OCI-LY3 (cell line): Measurements from ENCODE around the gene CTNS.

Experiments used
- H2AFZ ChIP-seq: fragments of 200-600, 300-600 bp; shearing (Covaris generic); 2 replicates; pipeline ENCODE4 v1.6.0; 2014; ENCODE audit warnings: antibody characterized with exemption, low read depth, low read length
- H3K27ac ChIP-seq: fragments of 200-600, 300-600 bp; sonication (generic); 2 replicates; pipeline ENCODE4 v1.5.1; 2014; ENCODE audit warnings: mild to moderate bottlenecking, low read length, moderate library complexity, mixed read lengths
- H3K27me3 ChIP-seq: fragments of 200-600, 300-600 bp; sonication (generic); 2 replicates; pipeline ENCODE4 v1.6.1; 2014; ENCODE audit warnings: low read depth, low read length, mixed read lengths
- H3K36me3 ChIP-seq: fragments of 200-600, 300-600 bp; sonication (generic); replicated peaks from 2 replicates; pipeline ENCODE3; 2014; ENCODE audit warnings: low read depth, low read length, mixed read lengths
- H3K4me1 ChIP-seq: fragments of 300-600, 200-600 bp; sonication (generic); 2 replicates; pipeline ENCODE4 v1.6.1; 2014; ENCODE audit warnings: low read length, mixed read lengths
- H3K4me2 ChIP-seq: fragments of 200-600, 300-600 bp; sonication (generic); 2 replicates; pipeline ENCODE4 v1.6.1; 2014; ENCODE audit warnings: low read length, mixed read lengths
- H3K4me3 ChIP-seq: fragments of 300-600, 200-600 bp; sonication (generic); 2 replicates; pipeline ENCODE4 v1.5.1; 2014; ENCODE audit warnings: antibody characterized with exemption, mild to moderate bottlenecking, low read length, moderate library complexity
- H3K79me2 ChIP-seq: fragments of 300-600, 200-600 bp; shearing (Covaris generic); 2 replicates; pipeline ENCODE4 v1.6.1; 2014; ENCODE audit warnings: mild to moderate bottlenecking, low read length, mixed read lengths
- H3K9ac ChIP-seq: fragments of 300-600, 200-600 bp; shearing (Covaris generic); 2 replicates; pipeline ENCODE4 v1.6.0; 2014; ENCODE audit warnings: mild to moderate bottlenecking, low read length, moderate library complexity
- H3K9me3 ChIP-seq: fragments of 200-600, 300-600 bp; shearing (Covaris generic); 2 replicates; pipeline ENCODE4 v1.6.1; 2014; ENCODE audit warnings: low read length, mixed read lengths; ENCODE audit not compliant: insufficient read depth
- H4K20me1 ChIP-seq: fragments of 200-600, 300-600 bp; sonication (generic); 2 replicates; pipeline ENCODE4 v1.6.1; 2016; ENCODE audit warnings: low read length, mixed read lengths; ENCODE audit not compliant: insufficient read depth
- EZH2phosphoT487 ChIP-seq: fragments of 200-600 bp; shearing (Covaris generic); IDR thresholded peaks from 2 replicates; pipeline ENCODE4 v1.6.1; 2018; ENCODE audit warnings: antibody characterized with exemption, mixed run types, low read depth
- TF ChIP-seq, protein P1 (sequence below): fragments of 200-600, 300-600 bp; sonication (generic); IDR thresholded peaks from 2 replicates; pipeline ENCODE4 v1.5.1; 2014; ENCODE audit warnings: antibody characterized with exemption, low read length, low read depth

CTNS gene

GRCh38 chr17:3641717-3642486 lies 5.3 kb downstream of the CTNS start:
- Histone ChIP-seq H3K4me3 (no peak overlapping the region), H3K4me2 (no peak overlapping the region), H3K36me3 (no peaks in the 10 kb centered on the region), H3K9me3 (no peaks in the 10 kb centered on the region), H2AFZ (no peak overlapping the region), H4K20me1 (no peaks in the 10 kb centered on the region), H3K79me2 (no peaks in the 10 kb centered on the region), H3K27me3 (no peaks in the 10 kb centered on the region), H3K9ac (no peak overlapping the region), H3K27ac (no peak overlapping the region), H3K4me1 (peaks cover 16% of the 10 kb centered on the region)
- TF ChIP-seq EZH2phosphoT487: no peak
- TF ChIP-seq, protein P1, sequence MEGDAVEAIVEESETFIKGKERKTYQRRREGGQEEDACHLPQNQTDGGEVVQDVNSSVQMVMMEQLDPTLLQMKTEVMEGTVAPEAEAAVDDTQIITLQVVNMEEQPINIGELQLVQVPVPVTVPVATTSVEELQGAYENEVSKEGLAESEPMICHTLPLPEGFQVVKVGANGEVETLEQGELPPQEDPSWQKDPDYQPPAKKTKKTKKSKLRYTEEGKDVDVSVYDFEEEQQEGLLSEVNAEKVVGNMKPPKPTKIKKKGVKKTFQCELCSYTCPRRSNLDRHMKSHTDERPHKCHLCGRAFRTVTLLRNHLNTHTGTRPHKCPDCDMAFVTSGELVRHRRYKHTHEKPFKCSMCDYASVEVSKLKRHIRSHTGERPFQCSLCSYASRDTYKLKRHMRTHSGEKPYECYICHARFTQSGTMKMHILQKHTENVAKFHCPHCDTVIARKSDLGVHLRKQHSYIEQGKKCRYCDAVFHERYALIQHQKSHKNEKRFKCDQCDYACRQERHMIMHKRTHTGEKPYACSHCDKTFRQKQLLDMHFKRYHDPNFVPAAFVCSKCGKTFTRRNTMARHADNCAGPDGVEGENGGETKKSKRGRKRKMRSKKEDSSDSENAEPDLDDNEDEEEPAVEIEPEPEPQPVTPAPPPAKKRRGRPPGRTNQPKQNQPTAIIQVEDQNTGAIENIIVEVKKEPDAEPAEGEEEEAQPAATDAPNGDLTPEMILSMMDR: no peak

- H2AFZ ChIP-seq: no peak overlapping the region
- no peaks in the 10 kb centered on the region for H4K20me1 ChIP-seq
- no peaks in the 10 kb centered on the region for H3K9me3 ChIP-seq
- H3K9ac ChIP-seq: no peak overlapping the region
- H3K79me2 ChIP-seq: no peaks in the 10 kb centered on the region
- H3K4me1 ChIP-seq: peaks cover 16% of the 10 kb centered on the region
- no peak overlapping the region for H3K27ac ChIP-seq
- H3K4me3 ChIP-seq: no peak overlapping the region
- H3K4me2 ChIP-seq: no peak overlapping the region
- no peaks in the 10 kb centered on the region for H3K36me3 ChIP-seq
- TF ChIP-seq, protein P1: no peak
- TF ChIP-seq EZH2phosphoT487: no peak
- H3K27me3 ChIP-seq: no peaks in the 10 kb centered on the region
Observed at GRCh38 chr17:3643889-3644349, 7.4 kb downstream of the CTNS start.

DNA sequence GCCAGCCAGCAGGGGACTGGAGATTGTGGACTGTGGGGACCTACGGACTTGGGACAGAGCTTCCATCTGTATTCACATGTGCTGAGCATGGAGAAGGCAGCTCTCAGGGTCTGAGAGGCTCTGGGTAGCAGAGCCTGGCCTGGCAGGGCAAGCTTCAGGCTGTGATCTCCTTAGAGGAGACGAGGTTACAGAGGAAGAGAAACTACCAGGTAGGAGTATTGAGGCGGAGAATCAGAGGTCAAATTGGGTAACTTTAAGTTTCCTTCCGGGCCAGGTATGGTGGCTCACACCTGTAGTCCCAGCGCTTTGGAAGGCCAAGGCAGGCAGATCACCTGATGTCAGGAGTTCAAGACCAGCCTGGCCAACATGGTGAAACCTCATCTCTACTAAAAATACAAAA lies 8.8 kb downstream of the CTNS start:
- Histone ChIP-seq H3K36me3 (no peaks in the 10 kb centered on the region), H3K27ac (no peak overlapping the region), H2AFZ (no peak overlapping the region), H4K20me1 (no peaks in the 10 kb centered on the region), H3K4me2 (no peak overlapping the region), H3K4me1 (peaks cover 9% of the 10 kb centered on the region), H3K79me2 (no peaks in the 10 kb centered on the region), H3K9ac (no peak overlapping the region), H3K9me3 (no peaks in the 10 kb centered on the region), H3K27me3 (no peaks in the 10 kb centered on the region), H3K4me3 (no peak overlapping the region)
- no peak for TF ChIP-seq EZH2phosphoT487
- TF ChIP-seq, protein P1: no peak

DNA sequence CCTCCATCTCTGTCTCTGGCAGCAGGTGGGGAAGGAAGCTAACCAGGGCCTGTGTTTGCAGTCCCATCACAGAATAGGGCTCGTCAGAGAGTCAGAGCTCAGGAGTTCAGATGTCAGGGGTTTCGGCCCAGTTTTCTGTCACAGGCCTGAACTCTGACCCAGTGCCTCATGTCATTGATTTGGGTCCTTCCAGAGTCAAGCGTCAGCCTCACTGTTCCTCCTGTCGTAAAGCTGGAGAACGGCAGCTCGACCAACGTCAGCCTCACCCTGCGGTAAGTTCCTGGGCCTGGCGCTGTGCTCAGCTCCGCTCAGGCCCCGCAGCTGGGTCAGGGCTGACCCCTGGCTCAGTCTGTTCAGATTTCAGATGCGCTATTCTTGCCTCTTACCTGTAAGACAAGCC lies 10.7 kb downstream of the CTNS start:
- TF ChIP-seq EZH2phosphoT487: no peak
- TF ChIP-seq, protein P1: no peak
- Histone ChIP-seq H3K27ac (no peak overlapping the region), H3K9ac (no peak overlapping the region), H3K79me2 (no peaks in the 10 kb centered on the region), H3K36me3 (no peaks in the 10 kb centered on the region), H2AFZ (no peak overlapping the region), H3K4me3 (no peak overlapping the region), H3K27me3 (no peaks in the 10 kb centered on the region), H3K9me3 (no peaks in the 10 kb centered on the region), H3K4me2 (no peak overlapping the region), H4K20me1 (no peaks in the 10 kb centered on the region), H3K4me1 (peaks cover 8% of the 10 kb centered on the region)
